Measurements from ENCODE around the gene ARID4B.

The ARID4B gene

GRCh38 chr1:235329139-235329902 is 1.3 kb upstream of the ARID4B start:
- H3K9me3 ChIP-seq (ENCODE audit: low read length): no peaks in the 10 kb centered on the region
- peaks cover 50% of the 10 kb centered on the region for H3K4me1 ChIP-seq (ENCODE audit: insufficient read depth, low read length, severe bottlenecking)
- no peak overlapping the region for H2AFZ ChIP-seq (ENCODE audit: low read length)
- H3K36me3 ChIP-seq (ENCODE audit: insufficient read depth, low read length): peaks cover 9% of the 10 kb centered on the region; the same call in 1 of the 2 replicates
- H3K9ac ChIP-seq (ENCODE audit: low read length): peak overlapping the region; percentile 76
- H3K27me3 ChIP-seq (ENCODE audit: insufficient read depth, low read length): no peaks in the 10 kb centered on the region
- H3F3A ChIP-seq (ENCODE audit: insufficient read depth, low read length): no peaks in the 10 kb centered on the region
- H3K4me3 ChIP-seq (ENCODE audit: low read depth, low read length, poor library complexity, severe bottlenecking): peak overlapping the region; percentile 79
- H3K9me2 ChIP-seq (ENCODE audit: low read depth, low read length): no peaks in the 10 kb centered on the region
- no peaks in the 10 kb centered on the region for H4K20me1 ChIP-seq (ENCODE audit: insufficient read depth, low read length)
- TF ChIP-seq CTCF (IDR thresholded peaks at IDR 0.05; ENCODE audit: low read length) (peak; percentile 57), EZH2 (IDR thresholded peaks at IDR 0.05; ENCODE audit: borderline replicate concordance, low read length) (no peak)
- H3K4me2 ChIP-seq (ENCODE audit: low read length): peak overlapping the region; percentile 81
- peak overlapping the region; percentile 93 for H3K27ac ChIP-seq (ENCODE audit: low read depth, low read length, poor library complexity, severe bottlenecking)
- peaks cover 74% of the 10 kb centered on the region for H3K79me2 ChIP-seq (ENCODE audit: insufficient read depth, low read length)

DNA sequence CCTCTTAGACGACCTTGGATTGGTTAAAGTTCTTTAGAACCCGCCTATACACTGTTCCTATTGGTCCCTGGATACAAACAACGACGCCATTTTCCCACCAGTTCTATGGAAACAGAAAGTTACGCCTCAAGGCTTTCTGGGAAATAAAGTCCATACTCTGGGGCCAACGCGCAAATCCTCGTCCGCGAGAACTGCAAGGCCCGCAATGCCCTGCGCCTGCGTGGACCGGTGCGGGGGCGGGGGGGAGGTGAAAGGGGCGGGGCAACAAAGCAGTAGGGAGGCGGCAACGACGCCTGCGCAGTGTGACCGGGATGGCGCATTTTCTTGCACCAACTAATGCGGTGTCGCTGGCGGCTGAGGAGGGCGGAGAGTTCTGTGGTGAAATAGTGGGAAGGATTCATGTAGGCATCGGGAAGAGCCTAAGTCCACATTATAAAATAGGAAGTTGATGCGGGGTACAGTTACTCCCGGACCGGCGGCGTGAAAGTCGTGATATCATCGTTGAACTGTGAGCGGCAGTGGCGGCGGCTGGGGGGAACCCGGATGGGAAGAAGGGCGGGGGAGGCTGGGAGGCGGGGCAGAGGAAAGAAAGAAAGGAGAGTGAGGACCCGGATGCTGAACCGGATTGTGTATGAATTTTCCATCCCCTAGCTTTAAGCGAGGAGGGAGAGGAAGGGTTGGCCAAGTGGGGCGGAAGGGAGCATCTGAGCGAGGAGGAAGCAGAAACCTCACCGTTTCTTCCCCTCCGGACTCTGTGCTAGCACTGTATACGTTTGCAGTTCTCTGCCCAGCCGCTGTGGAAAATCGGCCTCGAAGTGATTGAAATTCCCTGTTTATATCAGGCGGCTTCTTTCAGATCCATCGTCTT is 526 bp upstream of the ARID4B start, which contains the start of gene GGPS1:
Gene GGPS1, plus strand, starts transcription at position 300 of the 868 bp plus-strand sequence. CDS start 6,695 bp downstream, outside the sequence.
- peaks cover 74% of the 10 kb centered on the region for H3K79me2 ChIP-seq (ENCODE audit: insufficient read depth, low read length)

More for the DNA sequence above, 526 bp upstream of the ARID4B start, which contains the start of gene GGPS1:
- no peak within 1 kb of the TSS for H2AFZ ChIP-seq (ENCODE audit: low read length)
- H3K4me2 ChIP-seq (ENCODE audit: low read length): peak within 1 kb of the TSS; percentile 84
- H3K9ac ChIP-seq (ENCODE audit: low read length): peak within 1 kb of the TSS; percentile 91
- no peaks in the 10 kb centered on the region for H3K27me3 ChIP-seq (ENCODE audit: insufficient read depth, low read length)
- no peaks in the 10 kb centered on the region for H3K9me2 ChIP-seq (ENCODE audit: low read depth, low read length)
- peaks cover 13% of the 10 kb centered on the region; the same call in 1 of the 2 replicates for H3K36me3 ChIP-seq (ENCODE audit: insufficient read depth, low read length)
- no peaks in the 10 kb centered on the region for H4K20me1 ChIP-seq (ENCODE audit: insufficient read depth, low read length)
- peak within 1 kb of the TSS; percentile 93 for H3K27ac ChIP-seq (ENCODE audit: low read depth, low read length, poor library complexity, severe bottlenecking)
- H3K4me3 ChIP-seq (ENCODE audit: low read depth, low read length, poor library complexity, severe bottlenecking): peak within 1 kb of the TSS; percentile 79
- no peaks in the 10 kb centered on the region for H3K9me3 ChIP-seq (ENCODE audit: low read length)
- peaks cover 54% of the 10 kb centered on the region for H3K4me1 ChIP-seq (ENCODE audit: insufficient read depth, low read length, severe bottlenecking)
- TF ChIP-seq CTCF (IDR thresholded peaks at IDR 0.05; ENCODE audit: low read length) (no peak), EZH2 (IDR thresholded peaks at IDR 0.05; ENCODE audit: borderline replicate concordance, low read length) (no peak)
- H3F3A ChIP-seq (ENCODE audit: insufficient read depth, low read length): no peaks in the 10 kb centered on the region
